ENCODE data around the gene GLRX2.
"Not testable (repeated sequence)": the region's sequence is repeated elsewhere in the genome, so short reads cannot be mapped to it uniquely, and the experiment has no call there.

DNA sequence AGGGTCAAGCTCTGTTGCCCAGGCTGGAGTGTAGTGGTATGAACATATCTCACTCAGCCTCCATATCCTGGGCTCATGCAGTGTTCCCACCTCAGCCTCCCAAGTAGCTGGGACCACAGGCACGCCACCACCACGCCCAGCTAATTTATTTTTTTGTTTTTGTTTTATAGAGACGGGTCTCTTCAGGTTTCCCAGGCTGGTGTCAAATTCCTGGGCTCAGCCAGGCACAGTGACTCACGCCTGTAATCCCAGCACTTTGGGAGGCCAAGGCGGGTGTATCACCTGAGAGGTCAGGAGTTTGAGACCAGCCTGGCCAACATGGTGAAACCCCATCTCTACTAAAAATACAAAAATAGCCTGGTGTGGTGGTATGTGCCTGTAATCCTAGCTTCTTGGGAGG, 56.3 kb downstream of the GLRX2 start:
- TF ChIP-seq CTCF, POLR2A (IDR thresholded peaks at IDR 0.05): not testable (repeated sequence)

Data from body of pancreas (tissue), 4 donors.